Naive thymus-derived CD4-positive, alpha-beta T cell (primary cell): ENCODE results near the gene DSCAM. TPM values are rescaled to one million over a fixed set of nuclear protein-coding genes. Genes with fewer than 3 reads are reported as not detected.

ENCODE experiments used
- ATAC-seq: fragments of 150-1000 bp; cut with Tn5 transposase; 2 replicates; pipeline ENCODE4 v1.10.0; 2021; ENCODE audit warnings: mild to moderate bottlenecking, moderate library complexity
- CTCF ChIA-PET: fragments of 350-600 bp; sonication (Branson Sonifier 250); formaldehyde crosslinking; loops from one replicate; lab custom pipeline; 2021; ENCODE audit warnings: antibody characterized with exemption; lab: Charles Lee
- POLR2A ChIA-PET: fragments of 350-600 bp; sonication (Branson Sonifier 250); formaldehyde crosslinking; loops from one replicate; lab custom pipeline; 2021; ENCODE audit warnings: antibody characterized with exemption, inconsistent platforms; lab: Charles Lee
- DNase-seq, 9 donors: peaks; one replicate each; pipeline versions ENCODE4 v3.0.0 to v3.0.0-alpha.2; 2020 to 2022; ENCODE audit warnings: mixed read lengths in 1 of 9
- H3K27ac ChIP-seq: one replicate; pipeline ENCODE4 v1.7.0; 2013; ENCODE audit warnings: mild to moderate bottlenecking, low read depth, low read length, moderate library complexity
- H3K27me3 ChIP-seq, 2 donors: one replicate each; pipeline ENCODE4 v1.7.0; 2013; ENCODE audit warnings: low read length in 2 of 2, mild to moderate bottlenecking in 2 of 2, moderate library complexity in 2 of 2; ENCODE audit not compliant: control insufficient read depth in 2 of 2, insufficient read depth in 2 of 2
- H3K36me3 ChIP-seq, 3 experiments: 1 replicate in 2 of 3; 2 replicates in 1 of 3; pipeline ENCODE4 v1.7.0; 2013; ENCODE audit warnings: low read length in 3 of 3, mild to moderate bottlenecking in 3 of 3, moderate library complexity in 1 of 3; ENCODE audit not compliant: insufficient read depth in 3 of 3, control insufficient read depth in 2 of 3
- H3K4me1 ChIP-seq, 2 donors: one replicate each; pipeline ENCODE4 v1.7.0; 2013; ENCODE audit warnings: low read length in 2 of 2, mild to moderate bottlenecking in 2 of 2, moderate library complexity in 1 of 2; ENCODE audit not compliant: control insufficient read depth in 2 of 2, insufficient read depth in 2 of 2
- H3K4me3 ChIP-seq: 2 replicates; pipeline ENCODE4 v1.7.0; 2013; ENCODE audit warnings: mild to moderate bottlenecking, low read length
- H3K9me3 ChIP-seq, 3 experiments: 1 replicate in 2 of 3; 2 replicates in 1 of 3; pipeline ENCODE4 v1.7.0; 2013; ENCODE audit warnings: low read length in 3 of 3; ENCODE audit not compliant: control insufficient read depth in 2 of 3
- H3K27ac Mint-ChIP-seq, 9 donors: one replicate each; pipeline ENCODE4 v1.8.0; 2020 to 2022; ENCODE audit warnings: mixed read lengths in 9 of 9, mild to moderate bottlenecking in 8 of 9, moderate library complexity in 5 of 9, inconsistent platforms in 2 of 9
- H3K27me3 Mint-ChIP-seq, 5 donors: one replicate each; pipeline ENCODE4 v1.8.0; 2021 to 2022; ENCODE audit warnings: mixed read lengths in 5 of 5, mild to moderate bottlenecking in 1 of 5
- H3K36me3 Mint-ChIP-seq, 5 donors: one replicate each; pipeline ENCODE4 v1.8.0; 2020 to 2022; ENCODE audit warnings: mixed read lengths in 5 of 5, mild to moderate bottlenecking in 3 of 5, inconsistent platforms in 1 of 5
- H3K4me1 Mint-ChIP-seq, 7 donors: one replicate each; pipeline ENCODE4 v1.8.0; 2020 to 2022; ENCODE audit warnings: mixed read lengths in 7 of 7, mild to moderate bottlenecking in 3 of 7, inconsistent platforms in 1 of 7
- H3K4me3 Mint-ChIP-seq, 10 donors: one replicate each; pipeline ENCODE4 v1.8.0; 2020 to 2022; ENCODE audit warnings: mild to moderate bottlenecking in 10 of 10, mixed read lengths in 10 of 10, moderate library complexity in 6 of 10, inconsistent platforms in 2 of 10
- H3K9me3 Mint-ChIP-seq, 11 donors: one replicate each; pipeline ENCODE4 v1.8.0; 2020 to 2022; ENCODE audit warnings: mixed read lengths in 11 of 11, mild to moderate bottlenecking in 4 of 11, inconsistent platforms in 1 of 11, moderate library complexity in 1 of 11
- intact Hi-C, 2 donors: fragments of 100-400 bp; cut with micrococcal nuclease; formaldehyde crosslinking; loops; one replicate each; pipeline ENCODE4 v1.15.1; 2023
- polyA plus RNA-seq, 2 donors: library from polyadenylated mRNA; unstranded; fragments of 300-500 nt; fragmentation: Illumina TruSeq; gene quantifications; one replicate each; pipeline ENCODE4 v1.2.3, GENCODE V29; 2021
- total RNA-seq, 6 experiments: library from RNA in 5 of 6; stranded (reverse) in 5 of 6; gene quantifications; 1 replicate in 5 of 6; 2 replicates in 1 of 6; pipeline ENCODE4 v1.2.3 and lab custom pipeline; 2021 to 2026

The DSCAM gene
- total and polyA plus RNA-seq, 7 experiments from 2014 or later: not detected

DNA sequence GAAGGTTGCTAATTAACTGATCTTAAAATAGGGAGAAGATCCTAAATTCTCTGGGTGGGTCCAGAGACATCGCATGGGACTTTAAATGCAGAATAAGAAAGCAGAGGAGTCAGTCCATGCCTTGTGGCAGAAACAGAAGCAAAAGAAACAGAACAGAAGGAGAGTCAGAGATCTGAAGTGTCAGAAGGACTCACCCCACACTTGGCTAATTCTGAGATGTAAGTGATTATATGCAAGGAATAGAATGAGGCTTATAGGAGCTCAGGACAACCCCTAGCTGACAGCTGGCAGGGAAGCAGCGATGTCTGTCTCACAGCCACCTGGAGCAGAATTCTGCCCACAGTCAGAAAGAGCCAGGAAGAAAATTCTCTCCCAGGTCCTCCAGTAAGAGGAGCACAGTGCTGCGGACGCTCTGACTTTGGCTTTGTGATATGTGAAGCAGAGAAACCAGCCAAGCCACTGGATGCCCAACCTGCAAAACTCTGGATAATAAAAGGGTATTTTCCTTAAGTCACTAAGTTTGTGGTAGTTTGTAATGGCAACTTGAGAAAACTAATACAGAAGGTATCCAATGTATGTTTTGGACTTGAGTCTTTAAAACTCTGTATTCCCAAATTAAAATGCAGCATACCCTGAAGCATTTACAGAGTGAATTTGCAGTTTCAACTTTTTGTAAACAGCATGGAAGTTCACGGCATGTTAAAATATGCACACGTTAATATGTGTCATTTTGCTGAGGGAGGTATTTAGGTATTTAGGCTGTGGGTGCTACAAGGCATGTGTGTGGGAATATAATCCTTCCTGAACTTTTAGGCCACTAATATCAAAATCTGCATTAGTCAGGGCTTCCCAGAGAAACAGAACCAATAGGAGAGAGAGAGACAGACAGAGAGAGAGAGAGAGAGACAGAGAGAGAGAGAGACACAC, 591.2 kb downstream of the DSCAM start:
- Mint-ChIP-seq H3K36me3 (no peaks in the 10 kb centered on the region), H3K4me3 (no peak overlapping the region), H3K27me3 (peaks cover 0 to 4% (median 0%) of the 10 kb centered on the region in 5 donors), H3K9me3 (peaks cover 0 to 15% (median 4%) of the 10 kb centered on the region in 11 donors), H3K4me1 (no peaks in the 10 kb centered on the region), H3K27ac (no peak overlapping the region)
- H3K4me3 ChIP-seq: no peak overlapping the region
- ChIA-PET POLR2A (no interaction called here), CTCF (no interaction called here)
- ATAC-seq: no peak
- intact Hi-C loops: no loop called here
- no peaks in the 10 kb centered on the region for H3K4me1 ChIP-seq
- H3K36me3 ChIP-seq: no peaks in the 10 kb centered on the region
- no peaks in the 10 kb centered on the region for H3K27me3 ChIP-seq
- DNase-seq: no peak
- H3K9me3 ChIP-seq: peaks cover 0 to 3% (median 0%) of the 10 kb centered on the region in 3 experiments
- H3K27ac ChIP-seq: no peak overlapping the region

DNA sequence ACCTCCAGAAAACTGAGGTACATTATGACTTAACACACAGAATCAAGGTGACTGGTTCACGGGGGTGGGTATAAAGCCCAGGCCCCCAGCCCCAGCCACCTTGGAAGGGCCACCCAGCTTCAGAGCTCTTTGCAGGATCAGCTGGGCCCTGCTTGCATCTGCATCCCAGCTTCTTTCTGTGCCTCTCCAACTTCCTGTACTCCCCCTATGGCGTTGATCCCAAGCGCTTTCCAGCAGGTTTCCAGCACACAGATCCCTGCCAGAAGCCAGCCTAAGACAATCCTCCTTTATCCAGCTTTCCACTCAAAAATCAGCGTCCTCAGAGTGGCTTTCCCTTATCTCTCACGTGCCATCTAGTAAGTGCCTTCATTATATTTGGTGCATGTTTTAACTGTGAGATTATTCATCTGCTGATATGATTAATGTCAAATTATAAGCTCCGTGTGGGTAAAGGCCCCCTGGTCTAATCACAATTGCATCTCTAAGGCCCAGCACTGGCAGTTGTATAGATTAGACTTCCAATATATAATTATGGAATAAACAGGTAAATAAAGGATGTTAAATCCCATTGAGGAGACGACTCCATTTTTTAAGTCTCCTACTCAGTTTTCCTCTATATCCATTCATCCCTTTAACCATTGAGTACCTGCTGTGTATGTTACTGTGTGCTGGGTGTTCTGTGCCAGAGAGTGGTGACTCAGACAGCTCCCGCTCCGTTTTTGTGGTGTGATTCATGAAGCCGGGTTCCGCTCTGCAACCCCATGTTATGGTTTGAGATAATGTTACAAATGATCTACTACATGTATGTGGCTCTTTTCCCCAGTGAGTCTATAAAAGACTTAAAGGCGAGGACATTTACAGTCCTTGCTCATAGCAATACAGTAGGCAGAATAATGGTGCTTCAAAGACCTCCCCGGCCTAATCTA, 592.2 kb downstream of the DSCAM start:
- ATAC-seq: no peak
- no peaks in the 10 kb centered on the region for H3K36me3 ChIP-seq
- H3K4me3 ChIP-seq: no peak overlapping the region
- H3K9me3 Mint-ChIP-seq: peaks cover 0 to 16% (median 7%) of the 10 kb centered on the region in 11 donors
- H3K27ac ChIP-seq: no peak overlapping the region
- H3K27ac Mint-ChIP-seq: no peak overlapping the region
- no peaks in the 10 kb centered on the region for H3K27me3 ChIP-seq
- no peak overlapping the region for H3K4me3 Mint-ChIP-seq
- H3K4me1 Mint-ChIP-seq: no peaks in the 10 kb centered on the region
- ChIA-PET CTCF (no interaction called here), POLR2A (no interaction called here)
- no peaks in the 10 kb centered on the region for H3K36me3 Mint-ChIP-seq
- no peak for DNase-seq
- H3K4me1 ChIP-seq: no peaks in the 10 kb centered on the region
- peaks cover 0 to 4% (median 0%) of the 10 kb centered on the region in 5 donors for H3K27me3 Mint-ChIP-seq
- peaks cover 0 to 4% (median 0%) of the 10 kb centered on the region in 3 experiments for H3K9me3 ChIP-seq
- intact Hi-C loops: no loop called here

DNA sequence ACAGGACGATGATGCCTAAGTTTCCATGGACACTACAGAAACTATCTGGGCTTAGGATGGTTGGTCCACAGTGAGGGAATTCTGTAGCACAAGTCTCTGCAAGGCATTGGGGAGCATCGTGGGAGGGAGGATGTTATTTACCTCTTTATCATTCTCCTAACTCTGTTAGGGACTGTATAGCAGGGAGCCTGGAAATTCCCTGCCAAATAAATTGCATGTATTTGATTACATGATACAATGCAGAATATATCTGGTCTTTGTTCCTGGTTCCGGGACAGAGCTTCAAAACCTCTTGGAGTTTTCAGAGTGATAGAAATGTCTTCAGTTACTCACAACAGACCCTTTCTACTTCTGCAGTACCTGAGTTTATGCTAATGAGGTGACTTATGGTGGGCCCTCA, 593.8 kb downstream of the DSCAM start:
- Histone ChIP-seq H3K36me3 (no peaks in the 10 kb centered on the region), H3K4me1 (no peaks in the 10 kb centered on the region), H3K9me3 (peaks cover 0 to 4% (median 0%) of the 10 kb centered on the region in 3 experiments), H3K27ac (no peak overlapping the region), H3K4me3 (no peak overlapping the region), H3K27me3 (no peaks in the 10 kb centered on the region)
- intact Hi-C loops: no loop called here
- no peak overlapping the region for H3K4me3 Mint-ChIP-seq
- peaks cover 0 to 4% (median 0%) of the 10 kb centered on the region in 5 donors for H3K27me3 Mint-ChIP-seq
- peaks cover 5 to 25% (median 15%) of the 10 kb centered on the region in 11 donors for H3K9me3 Mint-ChIP-seq
- ChIA-PET CTCF (no interaction called here), POLR2A (no interaction called here)
- H3K27ac Mint-ChIP-seq: no peak overlapping the region
- peaks cover 0 to 8% (median 0%) of the 10 kb centered on the region in 5 donors for H3K36me3 Mint-ChIP-seq
- no peak for DNase-seq
- no peaks in the 10 kb centered on the region for H3K4me1 Mint-ChIP-seq
- no peak for ATAC-seq

DNA sequence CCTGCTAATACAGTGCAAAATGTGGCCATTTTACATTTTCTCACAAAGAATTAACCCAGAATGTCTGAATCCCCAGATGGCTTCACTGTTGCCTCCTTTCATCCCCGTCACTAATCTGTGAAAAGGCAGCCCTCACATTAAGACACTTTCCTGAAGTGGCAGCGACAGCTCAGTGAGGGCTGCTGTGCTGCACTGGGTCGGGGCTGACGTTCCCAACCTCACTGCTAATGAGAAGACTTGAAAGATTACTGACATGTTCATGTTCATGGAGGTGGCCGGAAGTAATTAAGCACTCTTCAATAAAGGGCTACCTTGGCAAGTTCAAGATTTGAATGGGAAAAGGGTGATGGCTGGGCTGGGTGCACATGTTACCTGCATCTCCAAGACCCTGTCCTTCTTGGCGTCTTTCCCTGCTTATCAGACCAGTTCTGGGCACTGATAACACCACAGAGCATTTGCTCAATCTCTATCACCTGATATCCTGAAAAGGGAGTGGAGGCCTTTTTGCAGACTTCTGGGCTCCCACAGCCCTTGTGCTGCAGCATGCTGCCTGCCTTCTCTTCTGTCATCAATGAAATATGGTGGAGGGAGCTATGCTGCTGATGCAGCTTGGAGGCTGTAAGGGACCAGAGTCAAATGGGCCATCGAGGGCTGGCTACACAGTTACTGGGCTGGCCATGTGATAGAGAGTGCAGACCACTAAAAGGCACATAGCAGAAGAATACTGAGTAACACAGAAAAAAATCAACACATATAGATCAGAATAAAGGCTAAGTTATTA, 596.3 kb downstream of the DSCAM start:
- H3K4me1 Mint-ChIP-seq: no peaks in the 10 kb centered on the region
- H3K36me3 Mint-ChIP-seq: peaks cover 0 to 9% (median 0%) of the 10 kb centered on the region in 5 donors
- no peaks in the 10 kb centered on the region for H3K4me1 ChIP-seq
- no peak overlapping the region for H3K4me3 ChIP-seq
- no peak overlapping the region for H3K27ac ChIP-seq
- peaks cover 0 to 4% (median 0%) of the 10 kb centered on the region in 5 donors for H3K27me3 Mint-ChIP-seq
- POLR2A ChIA-PET: no interaction called here
- H3K27me3 ChIP-seq: no peaks in the 10 kb centered on the region
- CTCF ChIA-PET: no interaction called here
- H3K4me3 Mint-ChIP-seq: no peak overlapping the region
- no peaks in the 10 kb centered on the region for H3K36me3 ChIP-seq
- H3K9me3 Mint-ChIP-seq: peaks cover 5 to 36% (median 19%) of the 10 kb centered on the region in 11 donors
- H3K27ac Mint-ChIP-seq: no peak overlapping the region
- intact Hi-C loops: no loop called here
- ATAC-seq (no peak), DNase-seq (no peak)
- peaks cover 0 to 4% (median 0%) of the 10 kb centered on the region in 3 experiments for H3K9me3 ChIP-seq

DNA sequence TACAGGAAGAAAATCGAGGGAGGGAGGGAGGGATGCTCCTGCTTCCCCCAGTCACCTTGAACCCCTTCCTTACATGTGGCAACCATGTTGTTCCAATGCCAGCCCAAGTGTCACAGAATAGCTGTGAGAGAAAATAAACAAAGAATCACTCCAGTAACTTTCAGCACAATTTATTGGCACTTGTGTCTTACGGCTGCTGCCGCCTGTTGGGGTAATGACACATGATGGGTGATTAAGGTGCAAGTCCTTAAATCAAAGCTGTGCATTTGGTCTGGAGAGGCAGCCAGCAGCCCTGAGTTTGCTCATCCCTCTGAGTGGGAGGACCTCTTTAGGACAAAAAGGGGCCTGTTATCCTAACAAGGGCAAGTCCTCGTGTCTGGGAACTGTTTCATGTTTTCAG, 602.0 kb downstream of the DSCAM start:
- DNase-seq (no peak), ATAC-seq (no peak)
- H3K36me3 ChIP-seq: no peaks in the 10 kb centered on the region
- H3K4me1 Mint-ChIP-seq: no peaks in the 10 kb centered on the region
- peaks cover 0 to 5% (median 0%) of the 10 kb centered on the region in 5 donors for H3K27me3 Mint-ChIP-seq
- no peaks in the 10 kb centered on the region for H3K9me3 ChIP-seq
- H3K4me3 Mint-ChIP-seq: no peak overlapping the region
- intact Hi-C loops: no loop called here
- H3K27ac Mint-ChIP-seq: no peak overlapping the region
- POLR2A ChIA-PET: no interaction called here
- CTCF ChIA-PET: no interaction called here
- no peaks in the 10 kb centered on the region for H3K27me3 ChIP-seq
- H3K4me1 ChIP-seq: no peaks in the 10 kb centered on the region
- no peak overlapping the region for H3K27ac ChIP-seq
- H3K4me3 ChIP-seq: no peak overlapping the region
- peaks cover 0 to 9% (median 0%) of the 10 kb centered on the region in 5 donors for H3K36me3 Mint-ChIP-seq
- peaks cover 5 to 27% (median 18%) of the 10 kb centered on the region in 11 donors for H3K9me3 Mint-ChIP-seq

DNA sequence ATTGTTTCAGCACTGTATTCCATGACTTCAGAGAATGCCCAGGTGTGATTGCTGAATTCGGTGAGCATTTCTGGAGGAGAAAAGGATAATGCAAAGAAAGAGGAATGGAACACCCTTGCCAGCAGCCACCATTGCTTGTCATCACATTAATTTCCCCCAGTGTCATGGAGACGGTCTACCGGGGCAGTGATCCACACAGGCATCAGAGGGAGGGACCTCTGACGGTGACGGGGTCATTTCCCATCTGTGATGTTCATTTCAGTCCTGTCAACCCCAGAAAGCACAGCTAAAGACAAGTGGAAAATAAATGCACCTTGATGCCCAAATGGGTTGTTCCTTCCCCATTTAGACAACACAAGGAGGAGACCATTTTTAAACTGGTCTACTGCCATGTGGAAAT, 603.3 kb downstream of the DSCAM start:
- Histone ChIP-seq H3K4me3 (no peak overlapping the region), H3K27me3 (no peaks in the 10 kb centered on the region), H3K36me3 (no peaks in the 10 kb centered on the region), H3K27ac (no peak overlapping the region), H3K9me3 (no peaks in the 10 kb centered on the region), H3K4me1 (no peaks in the 10 kb centered on the region)
- POLR2A ChIA-PET: no interaction called here
- no peak for DNase-seq
- Mint-ChIP-seq H3K4me1 (no peaks in the 10 kb centered on the region), H3K4me3 (no peak overlapping the region), H3K36me3 (peaks cover 0 to 7% (median 0%) of the 10 kb centered on the region in 5 donors), H3K27ac (no peak overlapping the region), H3K27me3 (peaks cover 0 to 8% (median 0%) of the 10 kb centered on the region in 5 donors), H3K9me3 (peaks cover 3 to 24% (median 11%) of the 10 kb centered on the region in 11 donors)
- CTCF ChIA-PET: no interaction called here
- intact Hi-C loops: no loop called here
- no peak for ATAC-seq
